Stimulated activated CD8-positive, alpha-beta memory T cell treated with anti-CD3 and anti-CD28 coated beads, Interleukin-7, amount 100 ng/mL, for 4 hours (primary cell): ENCODE results near the gene DEPDC5.

Source experiments
- DNase-seq, 2 donors: peaks; one replicate each; pipeline ENCODE4 v3.0.0-alpha.2; 2020; ENCODE audit warnings: low read depth in 2 of 2

DEPDC5 gene

GRCh38 chr22:31950226-31950625, 196.4 kb downstream of the DEPDC5 start:
- DNase-seq, result no peak

DNA sequence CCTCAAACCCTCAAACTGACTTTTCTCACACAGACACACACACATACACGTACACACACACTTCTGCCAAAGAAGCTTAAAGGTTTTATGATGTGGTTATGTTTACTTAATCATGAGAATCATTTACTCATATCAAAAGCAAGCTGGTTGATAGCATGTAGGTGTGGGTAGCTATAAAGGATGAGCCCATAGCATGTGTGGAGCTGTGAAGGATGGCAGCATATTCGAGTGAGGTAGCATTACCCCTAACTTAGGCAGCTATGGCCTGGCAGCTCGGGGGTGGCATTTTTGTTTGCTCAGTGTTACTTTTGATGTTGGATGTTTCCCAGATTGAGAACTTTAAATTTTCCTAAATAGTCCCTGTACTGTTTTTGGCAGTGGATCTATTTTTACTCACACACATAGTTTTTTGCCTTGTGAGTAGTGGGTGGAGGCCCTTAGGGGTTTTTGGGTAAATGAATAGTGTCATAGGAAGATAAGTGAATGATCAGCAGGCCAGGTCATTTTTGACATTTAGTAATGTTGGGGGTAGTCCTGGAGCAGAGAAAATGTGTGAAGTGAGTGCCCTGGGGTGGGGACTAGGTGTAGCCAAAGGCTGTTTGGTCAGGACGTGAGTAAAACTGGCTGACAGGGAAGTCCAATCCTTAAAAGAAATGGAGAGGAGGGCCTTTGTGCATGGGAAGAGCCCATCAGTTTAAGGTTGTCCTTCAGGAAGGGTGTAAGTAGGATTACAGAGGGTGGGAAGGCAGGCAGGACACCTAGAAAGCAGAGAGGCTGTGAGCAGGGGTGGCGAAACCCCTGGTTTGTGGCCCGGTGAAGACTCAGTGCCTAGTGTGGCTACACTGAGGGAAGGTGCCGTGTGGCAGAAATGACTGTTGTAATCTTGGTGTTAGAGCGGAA, 197.6 kb downstream of the DEPDC5 start:
- no peak for DNase-seq

GRCh38 chr22:31952094-31952401, 198.2 kb downstream of the DEPDC5 start:
- no peak for DNase-seq

GRCh38 chr22:31952472-31952871, 198.7 kb downstream of the DEPDC5 start:
- DNase-seq, result no peak

- no peak for DNase-seq
Observed at GRCh38 chr22:31953261-31953660, 199.4 kb downstream of the DEPDC5 start.

DNA sequence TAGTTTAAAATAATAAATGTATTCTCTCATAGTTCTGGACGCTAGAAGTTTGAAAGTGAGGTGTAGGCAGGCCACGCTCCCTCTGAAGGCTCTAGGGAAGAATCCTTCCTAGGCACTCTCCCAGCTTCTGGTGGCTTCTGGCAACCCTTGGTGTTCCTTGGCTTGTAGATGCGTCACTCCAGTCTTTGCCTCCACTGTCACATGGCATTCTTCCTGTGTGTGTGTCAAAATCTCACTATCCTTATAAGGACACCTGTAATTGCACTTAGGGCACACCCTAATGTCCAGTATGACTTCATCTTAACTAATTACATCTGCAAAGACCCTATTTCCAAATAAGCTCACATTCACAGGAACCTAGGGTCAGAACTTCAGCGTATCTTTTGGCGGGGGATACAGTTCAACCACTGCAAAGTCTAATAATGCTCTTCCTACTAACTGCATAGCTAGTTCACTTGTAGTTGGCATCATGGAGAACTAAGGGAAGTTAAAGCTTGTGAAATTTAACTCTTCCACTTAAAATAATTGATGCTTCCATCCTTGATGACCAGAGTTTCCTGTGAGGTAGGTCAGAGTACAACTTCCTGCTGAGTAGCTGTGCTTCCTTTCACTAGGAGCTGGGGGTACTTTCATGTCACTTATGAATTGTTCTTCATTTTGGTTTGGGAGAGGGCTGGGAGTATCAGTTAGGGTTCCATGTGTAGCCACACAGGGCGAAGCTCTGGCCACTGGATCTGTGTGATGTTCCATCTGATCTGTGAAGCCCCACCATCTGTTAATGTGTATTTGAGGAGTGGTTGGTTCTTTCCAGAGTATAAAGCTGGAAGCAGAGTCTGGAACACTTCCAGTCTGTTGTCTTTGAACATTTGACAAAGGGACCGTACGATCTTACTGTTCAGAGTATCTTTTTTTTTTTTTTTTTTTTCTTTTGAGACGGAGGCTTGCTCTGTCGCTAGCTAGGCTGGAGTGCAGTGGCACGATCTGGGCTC, 201.0 kb downstream of the DEPDC5 start:
- no peak for DNase-seq

GRCh38 chr22:31956360-31956759, 202.5 kb downstream of the DEPDC5 start:
- DNase-seq, result no peak
